Measurements from ENCODE around the gene EXOC3L2. TPM values are rescaled to one million over a fixed set of nuclear protein-coding genes. Genes with fewer than 3 reads are reported as not detected.

EXOC3L2 gene
- total RNA-seq, 1 experiment from 2014 or later = not detected

DNA sequence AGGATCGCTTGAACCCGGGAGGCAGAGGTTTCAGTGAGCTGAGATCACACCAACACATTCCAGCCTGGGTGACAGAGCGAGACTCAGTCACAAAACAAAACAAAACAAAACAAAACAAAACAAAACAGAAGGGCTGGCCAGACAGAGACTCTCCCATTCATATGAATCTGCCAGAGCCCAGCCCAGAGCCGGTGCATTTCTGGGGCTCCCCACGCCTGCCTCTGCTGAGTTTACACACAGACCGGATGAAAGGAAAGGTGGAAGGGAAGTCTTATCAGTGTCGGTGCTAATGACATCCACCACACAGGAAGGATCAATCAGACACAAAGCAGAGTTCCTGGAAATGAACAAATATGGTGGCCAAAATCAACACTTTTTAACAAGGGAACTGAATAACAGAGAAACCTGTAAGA lies 74.0 kb downstream of the EXOC3L2 start:
- H3K27me3 ChIP-seq (ENCODE audit: low read length) = no peaks in the 10 kb centered on the region
- no peaks in the 10 kb centered on the region for H3K4me1 ChIP-seq (ENCODE audit: low read length)
- no peak overlapping the region for H3K4me2 ChIP-seq (ENCODE audit: low read depth, low read length, poor library complexity, severe bottlenecking)
- no peak overlapping the region for H3K9ac ChIP-seq (ENCODE audit: low read length)
- H2AFZ ChIP-seq (ENCODE audit: low read length) = no peak overlapping the region
- H3K9me3 ChIP-seq (ENCODE audit: low read length) = no peaks in the 10 kb centered on the region
- H3K36me3 ChIP-seq (ENCODE audit: insufficient read depth, low read length) = no peaks in the 10 kb centered on the region
- H4K20me1 ChIP-seq (ENCODE audit: insufficient read depth, low read depth, low read length) = peaks cover 18% of the 10 kb centered on the region; the same call in 1 of the 2 replicates
- DNase-seq = no peak
- no peak overlapping the region for H3K27ac ChIP-seq (ENCODE audit: low read length)
- no peaks in the 10 kb centered on the region for H3K79me2 ChIP-seq (ENCODE audit: low read length)
- no peaks in the 10 kb centered on the region for H3K9me2 ChIP-seq (replicated peaks; ENCODE audit: insufficient read depth, low read length)
- no peak overlapping the region for H3K4me3 ChIP-seq (ENCODE audit: low read length)

DNA sequence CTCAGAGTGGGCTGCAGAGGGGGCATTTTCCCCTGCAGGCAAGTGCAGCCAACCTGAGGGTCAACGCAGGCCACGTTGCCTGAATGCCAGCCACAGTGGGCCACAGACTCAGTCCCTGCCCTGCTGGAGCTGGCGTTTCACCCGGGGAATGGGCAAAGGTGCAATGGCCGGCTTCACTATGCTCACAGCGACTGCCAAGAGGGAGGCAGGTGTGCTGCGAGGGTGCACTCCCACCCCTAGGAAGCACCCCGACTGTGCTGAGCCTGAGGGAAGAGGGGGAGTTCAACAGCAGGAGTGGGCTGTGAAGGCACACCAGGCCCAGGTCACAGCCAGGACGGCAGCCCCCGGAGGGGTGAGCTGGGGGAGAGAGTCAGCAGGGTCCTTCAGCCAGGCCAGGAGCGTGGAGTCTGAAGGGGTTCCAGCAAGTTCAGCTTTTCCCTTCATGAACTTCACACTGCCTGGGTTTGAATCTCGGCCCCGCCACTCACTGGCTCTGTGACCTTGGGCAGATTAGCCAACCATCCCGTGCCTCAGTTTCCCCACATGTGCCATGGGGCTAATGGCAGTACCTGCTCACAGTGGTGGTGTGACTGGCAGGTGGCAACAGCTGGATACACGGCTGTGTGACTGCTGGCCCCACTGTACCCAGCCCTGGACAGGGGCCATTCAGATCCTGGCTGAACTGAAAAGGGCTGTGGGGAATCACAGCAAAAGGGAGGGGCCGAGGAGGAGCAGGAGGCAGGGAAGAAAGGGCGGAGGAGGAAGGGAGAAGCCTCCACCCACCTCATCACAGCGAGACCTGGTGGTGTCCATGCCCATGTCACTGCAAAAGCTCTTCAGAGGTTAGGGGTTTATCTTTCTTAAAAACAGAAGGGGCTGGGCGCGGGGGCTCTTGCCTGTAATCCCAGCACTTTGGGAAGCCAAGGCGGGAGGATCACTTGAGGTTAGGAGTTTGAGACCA lies 74.8 kb downstream of the EXOC3L2 start:
- Histone ChIP-seq H3K27me3 (ENCODE audit: low read length) (no peaks in the 10 kb centered on the region), H3K9ac (ENCODE audit: low read length) (no peak overlapping the region), H3K4me3 (ENCODE audit: low read length) (no peak overlapping the region), H3K4me1 (ENCODE audit: low read length) (no peaks in the 10 kb centered on the region), H4K20me1 (ENCODE audit: insufficient read depth, low read depth, low read length) (peaks cover 18% of the 10 kb centered on the region; the same call in 1 of the 2 replicates), H3K9me2 (replicated peaks; ENCODE audit: insufficient read depth, low read length) (no peaks in the 10 kb centered on the region), H3K4me2 (ENCODE audit: low read depth, low read length, poor library complexity, severe bottlenecking) (no peak overlapping the region), H3K27ac (ENCODE audit: low read length) (no peak overlapping the region), H2AFZ (ENCODE audit: low read length) (no peak overlapping the region), H3K36me3 (ENCODE audit: insufficient read depth, low read length) (no peaks in the 10 kb centered on the region), H3K9me3 (ENCODE audit: low read length) (no peaks in the 10 kb centered on the region), H3K79me2 (ENCODE audit: low read length) (no peaks in the 10 kb centered on the region)
- no peak for DNase-seq

- no peak overlapping the region for H3K27ac ChIP-seq (ENCODE audit: low read length)
- H3K9ac ChIP-seq (ENCODE audit: low read length) = no peak overlapping the region
- no peaks in the 10 kb centered on the region for H3K9me2 ChIP-seq (replicated peaks; ENCODE audit: insufficient read depth, low read length)
- no peaks in the 10 kb centered on the region for H3K36me3 ChIP-seq (ENCODE audit: insufficient read depth, low read length)
- no peak overlapping the region for H2AFZ ChIP-seq (ENCODE audit: low read length)
- H3K27me3 ChIP-seq (ENCODE audit: low read length) = no peaks in the 10 kb centered on the region
- no peak overlapping the region for H3K4me3 ChIP-seq (ENCODE audit: low read length)
- DNase-seq = no peak
- peaks cover 22% of the 10 kb centered on the region; the same call in 1 of the 2 replicates for H4K20me1 ChIP-seq (ENCODE audit: insufficient read depth, low read depth, low read length)
- no peaks in the 10 kb centered on the region for H3K9me3 ChIP-seq (ENCODE audit: low read length)
- no peaks in the 10 kb centered on the region for H3K79me2 ChIP-seq (ENCODE audit: low read length)
- H3K4me1 ChIP-seq (ENCODE audit: low read length) = peaks cover under 1% of the 10 kb centered on the region; the same call in 1 of the 2 replicates
- no peak overlapping the region for H3K4me2 ChIP-seq (ENCODE audit: low read depth, low read length, poor library complexity, severe bottlenecking)
Observed at GRCh38 chr19:45169602-45170001, 75.6 kb downstream of the EXOC3L2 start.

DNA sequence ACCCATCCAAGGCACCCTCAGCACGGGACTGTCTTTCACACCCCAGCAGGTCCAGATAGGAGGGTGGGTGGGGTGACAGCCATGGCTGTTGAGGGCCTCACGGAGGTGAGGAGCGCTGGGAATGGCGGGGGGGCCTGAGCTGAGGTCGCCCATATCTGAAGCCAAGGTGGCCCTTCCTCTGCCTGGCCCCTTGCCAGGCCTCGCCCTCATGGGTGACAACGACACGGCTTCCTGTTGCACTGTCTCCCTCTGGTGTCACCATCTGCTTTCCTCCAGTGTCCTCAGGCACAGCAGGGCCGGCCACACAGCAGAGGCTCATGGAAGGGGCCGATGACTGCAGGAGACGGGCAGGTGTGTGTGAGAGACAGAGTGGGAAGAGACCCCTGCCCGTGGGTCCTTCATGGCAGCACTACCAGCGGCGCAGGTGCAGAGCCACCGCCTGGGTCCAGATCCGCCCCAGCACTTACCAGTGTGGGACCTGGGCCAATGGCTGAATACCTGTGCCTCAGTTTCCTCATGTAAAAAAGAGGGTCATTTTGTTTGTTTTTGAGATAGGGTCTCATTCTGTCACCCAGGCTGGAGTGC lies 76.3 kb downstream of the EXOC3L2 start:
- no peak for DNase-seq
- no peak overlapping the region for H3K9ac ChIP-seq (ENCODE audit: low read length)
- H2AFZ ChIP-seq (ENCODE audit: low read length) = no peak overlapping the region
- no peaks in the 10 kb centered on the region for H3K36me3 ChIP-seq (ENCODE audit: insufficient read depth, low read length)
- no peaks in the 10 kb centered on the region for H3K9me2 ChIP-seq (replicated peaks; ENCODE audit: insufficient read depth, low read length)
- no peaks in the 10 kb centered on the region for H3K9me3 ChIP-seq (ENCODE audit: low read length)
- H3K4me3 ChIP-seq (ENCODE audit: low read length) = no peak overlapping the region
- peaks cover 22% of the 10 kb centered on the region; the same call in 1 of the 2 replicates for H4K20me1 ChIP-seq (ENCODE audit: insufficient read depth, low read depth, low read length)
- H3K27ac ChIP-seq (ENCODE audit: low read length) = no peak overlapping the region
- H3K27me3 ChIP-seq (ENCODE audit: low read length) = no peaks in the 10 kb centered on the region
- H3K4me2 ChIP-seq (ENCODE audit: low read depth, low read length, poor library complexity, severe bottlenecking) = no peak overlapping the region
- no peaks in the 10 kb centered on the region for H3K79me2 ChIP-seq (ENCODE audit: low read length)
- H3K4me1 ChIP-seq (ENCODE audit: low read length) = peaks cover 7% of the 10 kb centered on the region

GRCh38 chr19:45166723-45167252 lies 78.4 kb downstream of the EXOC3L2 start:
- Histone ChIP-seq H3K9me3 (ENCODE audit: low read length) (no peaks in the 10 kb centered on the region), H3K27me3 (ENCODE audit: low read length) (no peaks in the 10 kb centered on the region), H3K27ac (ENCODE audit: low read length) (no peak overlapping the region), H3K79me2 (ENCODE audit: low read length) (no peaks in the 10 kb centered on the region), H3K36me3 (ENCODE audit: insufficient read depth, low read length) (no peaks in the 10 kb centered on the region), H3K9ac (ENCODE audit: low read length) (no peak overlapping the region), H3K4me3 (ENCODE audit: low read length) (no peak overlapping the region), H3K4me1 (ENCODE audit: low read length) (peaks cover 7% of the 10 kb centered on the region), H2AFZ (ENCODE audit: low read length) (no peak overlapping the region), H3K9me2 (replicated peaks; ENCODE audit: insufficient read depth, low read length) (no peaks in the 10 kb centered on the region), H3K4me2 (ENCODE audit: low read depth, low read length, poor library complexity, severe bottlenecking) (no peak overlapping the region), H4K20me1 (ENCODE audit: insufficient read depth, low read depth, low read length) (peaks cover 19% of the 10 kb centered on the region; the same call in 1 of the 2 replicates)
- no peak for DNase-seq

DNA sequence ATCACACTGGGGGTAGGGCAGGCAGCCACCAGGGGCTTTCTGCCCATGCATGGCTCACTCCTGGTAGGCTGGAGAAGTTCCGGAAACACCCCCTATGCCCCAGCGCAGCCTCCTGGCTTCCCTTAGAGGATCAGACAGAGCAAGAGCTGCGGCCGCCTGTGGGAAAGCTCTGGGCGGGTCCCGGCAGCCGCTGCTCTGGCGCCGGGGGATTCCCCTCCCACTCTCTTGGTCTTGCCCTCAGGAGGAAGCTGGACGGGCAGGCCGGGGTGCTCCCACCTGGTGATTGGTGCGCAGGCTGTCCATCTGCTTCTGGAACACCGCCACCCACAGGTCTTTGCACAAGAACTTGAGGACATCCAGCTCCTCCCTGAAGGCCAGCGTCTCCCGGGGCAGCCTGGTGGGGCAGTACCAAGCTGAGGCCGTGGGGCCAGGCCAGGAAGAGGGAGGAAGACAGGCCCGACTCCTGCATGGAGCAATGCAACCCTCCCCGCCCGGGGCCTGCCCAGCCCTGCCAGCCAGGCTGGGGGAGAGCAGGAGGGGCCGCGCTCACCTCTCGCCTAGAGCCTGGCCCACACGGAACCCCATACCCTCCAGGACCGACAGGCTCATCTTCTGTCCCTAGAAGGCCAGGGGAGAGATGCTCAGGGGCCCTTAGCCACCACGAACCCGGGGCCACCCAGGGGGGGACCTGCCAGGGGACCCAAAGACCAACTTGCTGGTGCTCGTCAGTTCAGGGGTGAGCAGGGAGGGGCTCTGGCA lies 80.5 kb downstream of the EXOC3L2 start:
- H3K79me2 ChIP-seq (ENCODE audit: low read length) = no peaks in the 10 kb centered on the region
- H3K9ac ChIP-seq (ENCODE audit: low read length) = peak overlapping the region; percentile 11; the same call in 1 of the 2 replicates
- H3K4me1 ChIP-seq (ENCODE audit: low read length) = peaks cover 7% of the 10 kb centered on the region
- H3K9me2 ChIP-seq (replicated peaks; ENCODE audit: insufficient read depth, low read length) = no peaks in the 10 kb centered on the region
- H3K4me2 ChIP-seq (ENCODE audit: low read depth, low read length, poor library complexity, severe bottlenecking) = no peak overlapping the region
- no peak overlapping the region for H3K27ac ChIP-seq (ENCODE audit: low read length)
- H3K27me3 ChIP-seq (ENCODE audit: low read length) = no peaks in the 10 kb centered on the region
- H3K9me3 ChIP-seq (ENCODE audit: low read length) = no peaks in the 10 kb centered on the region
- peak; percentile 50 for DNase-seq
- peaks cover 8% of the 10 kb centered on the region; the same call in 1 of the 2 replicates for H4K20me1 ChIP-seq (ENCODE audit: insufficient read depth, low read depth, low read length)
- H2AFZ ChIP-seq (ENCODE audit: low read length) = no peak overlapping the region
- H3K36me3 ChIP-seq (ENCODE audit: insufficient read depth, low read length) = no peaks in the 10 kb centered on the region
- H3K4me3 ChIP-seq (ENCODE audit: low read length) = no peak overlapping the region

GRCh38 chr19:45163751-45164460 lies 81.3 kb downstream of the EXOC3L2 start:
- Histone ChIP-seq H3K9me2 (replicated peaks; ENCODE audit: insufficient read depth, low read length) (no peaks in the 10 kb centered on the region), H3K36me3 (ENCODE audit: insufficient read depth, low read length) (no peaks in the 10 kb centered on the region), H3K4me1 (ENCODE audit: low read length) (peaks cover 7% of the 10 kb centered on the region), H3K79me2 (ENCODE audit: low read length) (no peaks in the 10 kb centered on the region), H3K9me3 (ENCODE audit: low read length) (no peaks in the 10 kb centered on the region), H3K9ac (ENCODE audit: low read length) (peak overlapping the region; percentile 11; the same call in 1 of the 2 replicates), H3K27me3 (ENCODE audit: low read length) (no peaks in the 10 kb centered on the region), H3K27ac (ENCODE audit: low read length) (no peak overlapping the region), H4K20me1 (ENCODE audit: insufficient read depth, low read depth, low read length) (peaks cover 10% of the 10 kb centered on the region; the same call in 1 of the 2 replicates), H3K4me3 (ENCODE audit: low read length) (no peak overlapping the region), H3K4me2 (ENCODE audit: low read depth, low read length, poor library complexity, severe bottlenecking) (no peak overlapping the region), H2AFZ (ENCODE audit: low read length) (no peak overlapping the region)
- DNase-seq = no peak
